HepG2 (cell line): ENCODE results near the gene PPP1R7. TPM values are rescaled to one million over a fixed set of nuclear protein-coding genes. Genes with fewer than 3 reads are reported as not detected.

Experiments
- BRD4 ChIP-seq: sonication (generic); formaldehyde crosslinking; IDR thresholded peaks from 2 replicates; pipeline ENCODE4 v1.4.0; 2020; ENCODE audit warnings: missing genetic modification reagents
- ELF4 ChIP-seq: sonication (generic); formaldehyde crosslinking; IDR thresholded peaks from 2 replicates; pipeline ENCODE4 v1.5.0; 2020; ENCODE audit warnings: missing genetic modification reagents, mild to moderate bottlenecking, moderate library complexity, borderline replicate concordance
- ETV5 ChIP-seq: IDR thresholded peaks from 2 replicates; pipeline ENCODE4 v1.6.1; 2018; ENCODE audit warnings: missing biosample characterization, missing genetic modification reagents, inconsistent platforms, borderline replicate concordance
- GMEB2 ChIP-seq: IDR thresholded peaks from 2 replicates; pipeline ENCODE4 v1.6.1; 2016; ENCODE audit warnings: missing biosample characterization, missing genetic modification reagents, low read depth
- HNRNPK ChIP-seq: fragments of 200-400 bp; formaldehyde crosslinking; IDR thresholded peaks from 2 replicates; pipeline ENCODE4 v1.6.1; 2018; ENCODE audit warnings: low read length, low read depth, moderate library complexity, mild to moderate bottlenecking; ENCODE audit not compliant: poor library complexity, severe bottlenecking
- HNRNPLL ChIP-seq: fragments of 200-400 bp; formaldehyde crosslinking; IDR thresholded peaks from 2 replicates; pipeline ENCODE4 v1.6.1; 2017; ENCODE audit warnings: mild to moderate bottlenecking, low read depth, low read length; ENCODE audit not compliant: poor library complexity, severe bottlenecking
- MXD3 ChIP-seq: IDR thresholded peaks from 2 replicates; pipeline ENCODE4 v1.6.1; 2016; ENCODE audit warnings: mild to moderate bottlenecking, missing biosample characterization, missing genetic modification reagents
- RCOR2 ChIP-seq: IDR thresholded peaks from 2 replicates; pipeline ENCODE4 v1.6.1; 2016; ENCODE audit warnings: missing biosample characterization, missing genetic modification reagents
- RNF2 ChIP-seq: fragments of 450-650 bp; conservative IDR thresholded peaks from 2 replicates; pipeline ENCODE4 v1.6.1; 2016; ENCODE audit warnings: low read depth
- SP2 ChIP-seq: sonication (generic); formaldehyde crosslinking; IDR thresholded peaks from 2 replicates; pipeline ENCODE4 v1.5.1; 2020; ENCODE audit warnings: mild to moderate bottlenecking, missing genetic modification reagents
- TGIF2 ChIP-seq: IDR thresholded peaks from 2 replicates; pipeline ENCODE4 v1.6.1; 2016; ENCODE audit warnings: control low read depth, missing compliant biosample characterization
- YEATS2 ChIP-seq: sonication (generic); formaldehyde crosslinking; IDR thresholded peaks from 2 replicates; pipeline ENCODE4 v1.4.0; 2020; ENCODE audit warnings: missing genetic modification reagents, borderline replicate concordance
- ZFP82 ChIP-seq: sonication (generic); formaldehyde crosslinking; IDR thresholded peaks from 2 replicates; pipeline ENCODE4 v1.5.1; 2020; ENCODE audit warnings: mild to moderate bottlenecking, missing genetic modification reagents, borderline replicate concordance
- ZFX ChIP-seq: sonication (generic); formaldehyde crosslinking; IDR thresholded peaks from 2 replicates; pipeline ENCODE4 v1.4.0; 2020; ENCODE audit warnings: mild to moderate bottlenecking, low read depth, missing genetic modification reagents, moderate library complexity
- ZNF282 ChIP-seq: fragments of 450-650 bp; IDR thresholded peaks from 2 replicates; pipeline ENCODE4 v1.6.1; 2018; ENCODE audit not compliant: partially characterized antibody
- ZNF431 ChIP-seq: sonication (generic); formaldehyde crosslinking; IDR thresholded peaks from 2 replicates; pipeline ENCODE4 v1.9.0; 2022; ENCODE audit warnings: missing genetic modification reagents, low read depth, mild to moderate bottlenecking, borderline replicate concordance
- ZNF556 ChIP-seq: sonication (generic); formaldehyde crosslinking; IDR thresholded peaks from 2 replicates; pipeline ENCODE4 v1.4.0; 2020; ENCODE audit warnings: mild to moderate bottlenecking, missing genetic modification reagents, borderline replicate concordance
- ZNF563 ChIP-seq: sonication (generic); formaldehyde crosslinking; IDR thresholded peaks from 2 replicates; pipeline ENCODE4 v1.8.0; 2022; ENCODE audit warnings: mild to moderate bottlenecking, moderate library complexity, missing genetic modification reagents
- ZNF674 ChIP-seq: sonication (generic); formaldehyde crosslinking; IDR thresholded peaks from 2 replicates; pipeline ENCODE4 v1.5.0; 2020; ENCODE audit warnings: low read depth, mild to moderate bottlenecking, missing genetic modification reagents
- ZNF704 ChIP-seq: sonication (generic); formaldehyde crosslinking; IDR thresholded peaks from 2 replicates; pipeline ENCODE4 v1.8.1; 2023; ENCODE audit warnings: mild to moderate bottlenecking, inconsistent platforms, moderate library complexity, missing genetic modification reagents, borderline replicate concordance
- ZNF724P ChIP-seq: sonication (generic); formaldehyde crosslinking; IDR thresholded peaks from 2 replicates; pipeline ENCODE4 v1.8.0; 2022; ENCODE audit warnings: missing genetic modification reagents, borderline replicate concordance
- ZNF737 ChIP-seq: sonication (generic); formaldehyde crosslinking; IDR thresholded peaks from 2 replicates; pipeline ENCODE4 v1.5.0; 2020; ENCODE audit warnings: missing genetic modification reagents, mild to moderate bottlenecking, borderline replicate concordance
- ZNF770 ChIP-seq: sonication (generic); formaldehyde crosslinking; IDR thresholded peaks from 2 replicates; pipeline ENCODE4 v1.5.0; 2020; ENCODE audit warnings: mild to moderate bottlenecking, missing genetic modification reagents
- polyA plus RNA-seq, 8 experiments: library from polyadenylated mRNA; depleted of rRNA in 3 of 8; stranded (reverse) in 7 of 8; unstranded in 1 of 8; fragments of >200 nt; fragmentation: Illumina TruSeq in 4 of 8; extraction: Trizol in 4 of 8; gene quantifications; 2 replicates each; pipeline versions ENCODE4 v1.2.1 to v1.2.3, GENCODE V29; 2011 to 2016; ENCODE audit warnings: low read depth in 4 of 8, missing spikeins in 1 of 8, mixed read lengths in 1 of 8; ENCODE audit not compliant: insufficient read depth in 1 of 8
- total RNA-seq, 5 experiments: library from RNA; depleted of rRNA; stranded (reverse); fragments of >200 nt; fragmentation: Illumina TruSeq; extraction: Trizol; gene quantifications; 2 replicates each; pipeline ENCODE4 v1.2.3, GENCODE V29; 2016; ENCODE audit warnings: low read depth in 1 of 5
- TF ChIP-seq, protein P1 (sequence below): IDR thresholded peaks from 2 replicates; pipeline ENCODE4 v1.6.1; 2012; ENCODE audit warnings: inconsistent platforms

The PPP1R7 gene
- total and polyA plus RNA-seq, 2 of the 13 experiments (the other 11 are each of a cell fraction or from before 2014, with no cell fraction given) = 33.3 to 67.9 TPM

DNA sequence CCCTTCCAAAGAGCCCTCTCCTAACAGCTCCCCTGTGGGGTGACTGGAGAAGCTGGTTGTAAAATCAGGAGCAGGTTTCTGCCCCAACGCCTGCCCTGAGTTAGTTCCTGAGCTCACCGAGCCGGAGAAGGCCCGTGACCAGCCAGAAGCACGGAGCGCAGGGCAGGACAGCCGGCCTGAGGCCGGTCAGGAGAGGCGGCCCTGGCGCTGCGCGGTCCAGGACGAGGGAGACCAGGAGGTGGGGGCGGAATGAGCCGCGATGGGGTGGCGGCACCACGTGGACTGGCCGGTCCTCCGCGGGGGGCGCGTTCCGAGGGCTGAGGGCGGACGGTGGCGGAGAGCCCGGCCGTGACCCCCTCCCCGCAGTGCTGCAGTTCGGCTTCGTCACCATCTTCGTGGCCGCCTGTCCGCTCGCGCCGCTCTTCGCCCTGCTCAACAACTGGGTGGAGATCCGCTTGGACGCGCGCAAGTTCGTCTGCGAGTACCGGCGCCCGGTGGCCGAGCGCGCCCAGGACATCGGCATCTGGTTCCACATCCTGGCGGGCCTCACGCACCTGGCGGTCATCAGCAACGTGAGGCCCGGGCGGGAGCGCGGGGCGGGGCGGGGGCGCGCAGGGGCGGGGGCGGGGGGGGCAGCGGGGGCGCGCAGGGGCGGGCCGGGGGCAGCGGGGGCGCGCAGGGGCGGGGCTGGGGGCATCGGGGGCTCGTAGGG, 67.2 kb downstream of the PPP1R7 start (continued):
- peak; percentile 52; the same call in 1 of the 2 replicates for TF ChIP-seq ZNF770 (CRISPR knock-in tag)
- peak; percentile 70; the same call in 1 of the 2 replicates for TF ChIP-seq YEATS2
- TF ChIP-seq, protein P1, sequence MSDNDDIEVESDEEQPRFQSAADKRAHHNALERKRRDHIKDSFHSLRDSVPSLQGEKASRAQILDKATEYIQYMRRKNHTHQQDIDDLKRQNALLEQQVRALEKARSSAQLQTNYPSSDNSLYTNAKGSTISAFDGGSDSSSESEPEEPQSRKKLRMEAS = peak; percentile 97
- no peak for TF ChIP-seq ZNF674 (CRISPR knock-in tag)
- TF ChIP-seq ZNF724P = peak; percentile 87
- TF ChIP-seq ZNF704 (CRISPR knock-in tag) = peak; percentile 91; the same call in 1 of the 2 replicates
- peak; percentile 91 for TF ChIP-seq RNF2
- TF ChIP-seq RCOR2 (CRISPR knock-in tag) = no peak
- TF ChIP-seq ETV5 (CRISPR knock-in tag) = peak; percentile 68; the same call in 1 of the 2 replicates
- no peak for TF ChIP-seq ZNF737 (CRISPR knock-in tag)
- TF ChIP-seq BRD4 (CRISPR knock-in tag) = peak; percentile 81
- peak; percentile 81 for TF ChIP-seq TGIF2 (CRISPR knock-in tag)
- peak; percentile 79 for TF ChIP-seq ZNF556 (CRISPR knock-in tag)
- 0 out of 2 replicates have a peak, but pooled peaks have one; percentile 55 for TF ChIP-seq ZFP82
- peak; percentile 33 for TF ChIP-seq HNRNPK
- TF ChIP-seq ZFX (CRISPR knock-in tag) = peak; percentile 94
- no peak for TF ChIP-seq ELF4 (CRISPR knock-in tag)
- TF ChIP-seq ZNF563 (CRISPR knock-in tag) = peak; percentile 63; the same call in 1 of the 2 replicates
- TF ChIP-seq HNRNPLL = peak; percentile 96
- TF ChIP-seq ZNF282 = no peak
- peak; percentile 66 for TF ChIP-seq ZNF431 (CRISPR knock-in tag)
- TF ChIP-seq MXD3 (CRISPR knock-in tag) = peak; percentile 88
- TF ChIP-seq GMEB2 (CRISPR knock-in tag) = 0 out of 2 replicates have a peak, but pooled peaks have one; percentile 23
- no peak for TF ChIP-seq SP2
